Measurements from ENCODE around the gene PTPN18.

GRCh38 chr2:130354139-130354428 is 1.8 kb upstream of the PTPN18 start:
- TF ChIP-seq, protein P1, sequence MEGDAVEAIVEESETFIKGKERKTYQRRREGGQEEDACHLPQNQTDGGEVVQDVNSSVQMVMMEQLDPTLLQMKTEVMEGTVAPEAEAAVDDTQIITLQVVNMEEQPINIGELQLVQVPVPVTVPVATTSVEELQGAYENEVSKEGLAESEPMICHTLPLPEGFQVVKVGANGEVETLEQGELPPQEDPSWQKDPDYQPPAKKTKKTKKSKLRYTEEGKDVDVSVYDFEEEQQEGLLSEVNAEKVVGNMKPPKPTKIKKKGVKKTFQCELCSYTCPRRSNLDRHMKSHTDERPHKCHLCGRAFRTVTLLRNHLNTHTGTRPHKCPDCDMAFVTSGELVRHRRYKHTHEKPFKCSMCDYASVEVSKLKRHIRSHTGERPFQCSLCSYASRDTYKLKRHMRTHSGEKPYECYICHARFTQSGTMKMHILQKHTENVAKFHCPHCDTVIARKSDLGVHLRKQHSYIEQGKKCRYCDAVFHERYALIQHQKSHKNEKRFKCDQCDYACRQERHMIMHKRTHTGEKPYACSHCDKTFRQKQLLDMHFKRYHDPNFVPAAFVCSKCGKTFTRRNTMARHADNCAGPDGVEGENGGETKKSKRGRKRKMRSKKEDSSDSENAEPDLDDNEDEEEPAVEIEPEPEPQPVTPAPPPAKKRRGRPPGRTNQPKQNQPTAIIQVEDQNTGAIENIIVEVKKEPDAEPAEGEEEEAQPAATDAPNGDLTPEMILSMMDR (conservative IDR thresholded peaks at IDR 0.05 in 1 of 2, IDR thresholded peaks at IDR 0.05 in 1 of 2; ENCODE audit: extremely low read depth in 1 of 2, insufficient read depth in 1 of 2, low read depth in 1 of 2, low read length in 2 of 2), result no peak
- TF ChIP-seq EZH2 (IDR thresholded peaks at IDR 0.05; ENCODE audit: borderline replicate concordance, low read length), result no peak
